Stimulated activated CD8-positive, alpha-beta memory T cell treated with anti-CD3 and anti-CD28 coated beads, Interleukin-15, amount 100 ng/mL, for 4 hours (primary cell): ENCODE measurements around the gene SLC13A4.
"Not testable (repeated sequence)": the region's sequence is repeated elsewhere in the genome, so short reads cannot be mapped to it uniquely, and the experiment has no call there.

Experiments
- DNase-seq, 2 donors: peaks; one replicate each; pipeline ENCODE4 v3.0.0-alpha.2; 2020; ENCODE audit warnings: low read depth in 2 of 2

Gene SLC13A4

GRCh38 chr7:135748770-135749169, 20.8 kb upstream of the SLC13A4 start, which contains the start of gene FAM180A:
Gene FAM180A (minus strand): TSS chr7:135748813. CDS start chr7:135748580, 233 bp downstream.
- DNase-seq, result no peak

GRCh38 chr7:135747366-135747765, 19.4 kb upstream of the SLC13A4 start:
- no peak for DNase-seq

- no peak for DNase-seq
Measured at GRCh38 chr7:135745703-135746312, 17.8 kb upstream of the SLC13A4 start.

- no peak for DNase-seq
Measured at GRCh38 chr7:135744938-135745702, 17.1 kb upstream of the SLC13A4 start.

GRCh38 chr7:135743907-135744731, 16.1 kb upstream of the SLC13A4 start:
- DNase-seq, result no peak

GRCh38 chr7:135742371-135742770, 14.4 kb upstream of the SLC13A4 start:
- DNase-seq, result no peak

- DNase-seq, result no peak
Measured at GRCh38 chr7:135741905-135742304, 13.9 kb upstream of the SLC13A4 start.

GRCh38 chr7:135740889-135741288, 12.9 kb upstream of the SLC13A4 start:
- no peak for DNase-seq

GRCh38 chr7:135737306-135737647, 9.3 kb upstream of the SLC13A4 start:
- DNase-seq, result not testable (repeated sequence)

GRCh38 chr7:135736586-135737305, 8.8 kb upstream of the SLC13A4 start:
- no peak for DNase-seq

GRCh38 chr7:135734343-135734689, 6.3 kb upstream of the SLC13A4 start:
- no peak for DNase-seq

- DNase-seq, result no peak
Measured at GRCh38 chr7:135733603-135734342, 5.8 kb upstream of the SLC13A4 start.

- no peak for DNase-seq
Measured at GRCh38 chr7:135731131-135731530, 3.1 kb upstream of the SLC13A4 start.

- no peak for DNase-seq
Measured at GRCh38 chr7:135729230-135729629, 1.2 kb upstream of the SLC13A4 start.

GRCh38 chr7:135726911-135727673, 894 bp downstream of the SLC13A4 start:
- no peak for DNase-seq

- DNase-seq, result no peak
Measured at GRCh38 chr7:135726276-135726788, 1.7 kb downstream of the SLC13A4 start.

GRCh38 chr7:135723411-135723810, 4.6 kb downstream of the SLC13A4 start:
- DNase-seq, result no peak

GRCh38 chr7:135721198-135721820, 6.7 kb downstream of the SLC13A4 start:
- no peak for DNase-seq

- no peak for DNase-seq
Measured at GRCh38 chr7:135719688-135720087, 8.3 kb downstream of the SLC13A4 start.
